NT2/D1 (cell line): ENCODE measurements around the gene IPO5.
"Not testable (repeated sequence)": the region's sequence is repeated elsewhere in the genome, so short reads cannot be mapped to it uniquely, and the experiment has no call there.

ENCODE experiments used
- YY1 ChIP-seq: IDR thresholded peaks from 2 replicates; pipeline ENCODE4 v1.6.1; 2011; ENCODE audit not compliant: insufficient read length, insufficient read depth
- ZNF274 ChIP-seq: IDR thresholded peaks from 2 replicates; pipeline ENCODE4 v1.6.1; 2011; ENCODE audit warnings: mild to moderate bottlenecking, low read depth, low read length

GRCh38 chr13:98036564-98037302, 83.3 kb downstream of the IPO5 start:
- TF ChIP-seq ZNF274, YY1: not testable (repeated sequence)
